Gastroesophageal sphincter (tissue), 3 donors: ENCODE measurements around the gene NUP133.

Source experiments
- EP300 ChIP-seq: sonication (generic); formaldehyde crosslinking; IDR thresholded peaks from one replicate; pipeline ENCODE4 v1.6.1; 2017; ENCODE audit warnings: antibody characterized with exemption, mild to moderate bottlenecking
- POLR2A ChIP-seq, 2 donors: fragments of 450-650 bp; IDR thresholded peaks; one replicate each; pipeline ENCODE4 v1.6.1; 2017; ENCODE audit warnings: antibody characterized with exemption in 2 of 2, mild to moderate bottlenecking in 2 of 2, moderate library complexity in 1 of 2
- POLR2AphosphoS5 ChIP-seq: sonication (generic); formaldehyde crosslinking; IDR thresholded peaks from one replicate; pipeline ENCODE4 v1.6.1; 2017; ENCODE audit warnings: antibody characterized with exemption
- TF ChIP-seq, protein P1 (sequence below), 4 experiments: fragments of 200-600 bp in 2 of 4; fragments of 450-650 bp in 2 of 4; sonication (generic) in 1 of 4; IDR thresholded peaks; one replicate each; pipeline ENCODE4 v1.5.1; 2017 to 2019; ENCODE audit warnings: antibody characterized with exemption in 4 of 4, mild to moderate bottlenecking in 2 of 4, moderate library complexity in 2 of 4

DNA sequence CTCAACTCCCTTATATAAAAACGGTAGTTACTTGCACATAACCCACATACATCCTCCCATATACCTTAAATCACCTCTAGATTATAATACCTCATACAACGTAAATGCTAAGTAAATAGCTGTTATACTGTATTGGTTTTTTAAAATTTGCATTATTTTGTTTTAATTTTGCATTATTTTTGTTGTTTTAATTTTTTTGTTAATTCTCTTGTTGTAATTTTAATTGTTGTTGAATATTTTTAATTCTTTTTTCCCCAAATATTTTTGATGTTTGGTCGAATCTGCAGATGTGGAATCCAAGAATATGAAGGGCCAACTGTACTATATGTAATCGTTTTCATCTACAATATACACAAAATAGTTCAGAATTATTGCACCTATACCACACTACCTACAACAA is 50.7 kb downstream of the NUP133 start:
- TF ChIP-seq, protein P1, sequence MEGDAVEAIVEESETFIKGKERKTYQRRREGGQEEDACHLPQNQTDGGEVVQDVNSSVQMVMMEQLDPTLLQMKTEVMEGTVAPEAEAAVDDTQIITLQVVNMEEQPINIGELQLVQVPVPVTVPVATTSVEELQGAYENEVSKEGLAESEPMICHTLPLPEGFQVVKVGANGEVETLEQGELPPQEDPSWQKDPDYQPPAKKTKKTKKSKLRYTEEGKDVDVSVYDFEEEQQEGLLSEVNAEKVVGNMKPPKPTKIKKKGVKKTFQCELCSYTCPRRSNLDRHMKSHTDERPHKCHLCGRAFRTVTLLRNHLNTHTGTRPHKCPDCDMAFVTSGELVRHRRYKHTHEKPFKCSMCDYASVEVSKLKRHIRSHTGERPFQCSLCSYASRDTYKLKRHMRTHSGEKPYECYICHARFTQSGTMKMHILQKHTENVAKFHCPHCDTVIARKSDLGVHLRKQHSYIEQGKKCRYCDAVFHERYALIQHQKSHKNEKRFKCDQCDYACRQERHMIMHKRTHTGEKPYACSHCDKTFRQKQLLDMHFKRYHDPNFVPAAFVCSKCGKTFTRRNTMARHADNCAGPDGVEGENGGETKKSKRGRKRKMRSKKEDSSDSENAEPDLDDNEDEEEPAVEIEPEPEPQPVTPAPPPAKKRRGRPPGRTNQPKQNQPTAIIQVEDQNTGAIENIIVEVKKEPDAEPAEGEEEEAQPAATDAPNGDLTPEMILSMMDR (IDR thresholded peaks at IDR 0.05): no peak
- TF ChIP-seq EP300 (no peak), POLR2A (IDR thresholded peaks at IDR 0.05) (no peak), POLR2AphosphoS5 (no peak)
